NCI-H774 (cell line): ENCODE measurements around the gene LUM.

Experiments
- DNase-seq: peaks from one replicate; lab custom pipeline; 2025; lab: John Stamatoyannopoulos, UW

The LUM gene

GRCh38 chr12:91074154-91074709, 37.1 kb downstream of the LUM start:
- no peak for DNase-seq

- no peak for DNase-seq
Measured at GRCh38 chr12:91073426-91073825, 37.9 kb downstream of the LUM start.

- no peak for DNase-seq
Measured at GRCh38 chr12:91072931-91073330, 38.4 kb downstream of the LUM start.

- no peak for DNase-seq
Measured at GRCh38 chr12:91070936-91071335, 40.4 kb downstream of the LUM start.

GRCh38 chr12:91065396-91065795, 45.9 kb downstream of the LUM start:
- no peak for DNase-seq

- no peak for DNase-seq
Measured at GRCh38 chr12:91064640-91065039, 46.7 kb downstream of the LUM start.

- DNase-seq = no peak
Measured at GRCh38 chr12:91061091-91061490, 50.2 kb downstream of the LUM start.

- no peak for DNase-seq
Measured at GRCh38 chr12:91059211-91059610, 52.1 kb downstream of the LUM start.

GRCh38 chr12:91058786-91059185, 52.5 kb downstream of the LUM start:
- no peak for DNase-seq

GRCh38 chr12:91057368-91058165, 53.7 kb downstream of the LUM start, which contains the start of gene KERA:
KERA (minus strand) TSS chr12:91058024; CDS start chr12:91056281, 1,743 bp downstream.
- DNase-seq = no peak

- no peak for DNase-seq
Measured at GRCh38 chr12:91056488-91056887, 54.8 kb downstream of the LUM start.

- no peak for DNase-seq
Measured at GRCh38 chr12:91055976-91056375, 55.3 kb downstream of the LUM start.

GRCh38 chr12:91053951-91054715, 57.2 kb downstream of the LUM start:
- peak; percentile 1 for DNase-seq
